ENCODE data around the gene NEK1. TPM values are rescaled to one million over a fixed set of nuclear protein-coding genes. Genes with fewer than 3 reads are reported as not detected.
A peak's percentile ranks its signal among the peaks of the same experiment; 100 is the strongest.

The NEK1 gene
- total and polyA plus RNA-seq, 8 donors, result 1.2 to 28.6 (median 5.5) TPM

GRCh38 chr4:169351872-169352271, 260.5 kb downstream of the NEK1 start:
- Histone ChIP-seq H3K27me3 (no peaks in the 10 kb centered on the region), H3K4me3 (no peak overlapping the region), H3K4me1 (peaks cover 0 to 14% (median 9%) of the 10 kb centered on the region in 4 donors), H3K9me3 (no peaks in the 10 kb centered on the region), H3K27ac (peak overlapping the region in 4 of 5 donors; percentile 41 to 74 (median 61)), H3K36me3 (no peaks in the 10 kb centered on the region)
- no peak for TF ChIP-seq EP300 (IDR thresholded peaks at IDR 0.05)
- TF ChIP-seq POLR2AphosphoS5 (IDR thresholded peaks at IDR 0.05), result peak in 1 of 3 donors; percentile 70
- 25 to 43% (median 29%) methylated on average over 7 of the region's 7 CpGs for WGBS, 5 donors
- DNase-seq, result peak; percentile 25 to 75
- intact Hi-C loops (cut with DNase I; ENCODE audit: low total_unique reads), result no loop called here

- H3K4me3 ChIP-seq, result no peak overlapping the region
These were observed 263.8 kb downstream of the NEK1 start for GRCh38 chr4:169348541-169348940.

GRCh38 chr4:169346840-169347239, 265.5 kb downstream of the NEK1 start:
- TF ChIP-seq EP300 (IDR thresholded peaks at IDR 0.05) (no peak), POLR2AphosphoS5 (IDR thresholded peaks at IDR 0.05) (no peak), CTCF (IDR thresholded peaks at IDR 0.05) (no peak)
- intact Hi-C loops (cut with DNase I; ENCODE audit: low total_unique reads), result no loop called here
- DNase-seq, result no peak
- H3K4me3 ChIP-seq, result no peak overlapping the region
- peaks cover 0 to 5% (median 2%) of the 10 kb centered on the region in 4 donors for H3K4me1 ChIP-seq
- no peak overlapping the region for H3K27ac ChIP-seq
- H3K9me3 ChIP-seq, result no peaks in the 10 kb centered on the region
- 92 to 95% (median 94%) methylated on average over 9 to 14 of the region's 14 CpGs for WGBS, 5 donors
- H3K27me3 ChIP-seq, result no peaks in the 10 kb centered on the region
- H3K36me3 ChIP-seq, result no peaks in the 10 kb centered on the region

More at GRCh38 chr4:169348541-169348940, 263.8 kb downstream of the NEK1 start:
- H3K4me1 ChIP-seq, result peaks cover 0 to 14% (median 9%) of the 10 kb centered on the region in 4 donors
- H3K36me3 ChIP-seq, result no peaks in the 10 kb centered on the region
- intact Hi-C loops (cut with DNase I; ENCODE audit: low total_unique reads), result no loop called here
- WGBS, 5 donors, result 82 to 94% (median 91%) methylated on average over 4 of the region's 4 CpGs
- H3K9me3 ChIP-seq, result no peaks in the 10 kb centered on the region
- TF ChIP-seq POLR2A (IDR thresholded peaks at IDR 0.05), result no peak
- TF ChIP-seq EP300 (IDR thresholded peaks at IDR 0.05), result no peak
- TF ChIP-seq POLR2AphosphoS5 (IDR thresholded peaks at IDR 0.05), result no peak
- no peak for TF ChIP-seq CTCF (IDR thresholded peaks at IDR 0.05)
- no peak for DNase-seq
- H3K27ac ChIP-seq, result no peak overlapping the region
- no peaks in the 10 kb centered on the region for H3K27me3 ChIP-seq

GRCh38 chr4:169345316-169345721, 267.1 kb downstream of the NEK1 start:
- intact Hi-C loops (cut with DNase I; ENCODE audit: low total_unique reads), result no loop called here
- WGBS, 5 donors, result 59 to 90% (median 80%) methylated on average over 2 of the region's 2 CpGs
- H3K4me1 ChIP-seq, result no peaks in the 10 kb centered on the region
- no peak for DNase-seq
- no peaks in the 10 kb centered on the region for H3K27me3 ChIP-seq
- H3K27ac ChIP-seq, result no peak overlapping the region
- no peak overlapping the region for H3K4me3 ChIP-seq
- H3K9me3 ChIP-seq, result no peaks in the 10 kb centered on the region
- TF ChIP-seq CTCF (IDR thresholded peaks at IDR 0.05) (no peak), POLR2A (IDR thresholded peaks at IDR 0.05) (no peak), POLR2AphosphoS5 (IDR thresholded peaks at IDR 0.05) (no peak), EP300 (IDR thresholded peaks at IDR 0.05) (no peak)
- no peaks in the 10 kb centered on the region for H3K36me3 ChIP-seq

Other genes starting within 250 kb of the NEK1 start
- gene CLCN3, start 8.0 kb upstream of the NEK1 start, total RNA-seq, result 100 to 1,000 TPM in 1 of 5 donors, 10 to 100 TPM in 3, 1 to 10 TPM in 1; 2.3 to 228 (median 34.1) TPM
- 1 to 10 TPM; 6.5 to 7.3 (median 7.1) TPM for gene CLCN3, start 8.0 kb upstream of the NEK1 start, polyA plus RNA-seq
- 10 to 100 TPM in 1 of 5 donors, 1 to 10 TPM in 2, under 1 TPM in 1, not detected in 1; 0.58 to 20.4 (median 3.5) TPM for gene HPF1, start 145.4 kb upstream of the NEK1 start, total RNA-seq
- 10 to 100 TPM; 22.5 to 27.1 (median 22.8) TPM for gene HPF1, start 145.4 kb upstream of the NEK1 start, polyA plus RNA-seq

Data from stomach (tissue), 9 donors.